ENCODE measurements around the gene MT1G. TPM values are rescaled to one million over a fixed set of nuclear protein-coding genes. Genes with fewer than 3 reads are reported as not detected.
"Not testable (repeated sequence)": the region's sequence is repeated elsewhere in the genome, so short reads cannot be mapped to it uniquely, and the experiment has no call there.

Gene MT1G
- total RNA-seq (2021; ENCODE audit: unreplicated experiment) (2.2 TPM), Bru-seq, nascent RNA (not detected), BruChase-seq, experiment 1, labeled RNA remaining after a 2-hour chase (not detected), BruChase-seq, experiment 2, labeled RNA remaining after a 6-hour chase (not detected)
- not detected for polyA plus RNA-seq (2012; ENCODE audit: insufficient read length)
- long read RNA-seq: 0 reads

DNA sequence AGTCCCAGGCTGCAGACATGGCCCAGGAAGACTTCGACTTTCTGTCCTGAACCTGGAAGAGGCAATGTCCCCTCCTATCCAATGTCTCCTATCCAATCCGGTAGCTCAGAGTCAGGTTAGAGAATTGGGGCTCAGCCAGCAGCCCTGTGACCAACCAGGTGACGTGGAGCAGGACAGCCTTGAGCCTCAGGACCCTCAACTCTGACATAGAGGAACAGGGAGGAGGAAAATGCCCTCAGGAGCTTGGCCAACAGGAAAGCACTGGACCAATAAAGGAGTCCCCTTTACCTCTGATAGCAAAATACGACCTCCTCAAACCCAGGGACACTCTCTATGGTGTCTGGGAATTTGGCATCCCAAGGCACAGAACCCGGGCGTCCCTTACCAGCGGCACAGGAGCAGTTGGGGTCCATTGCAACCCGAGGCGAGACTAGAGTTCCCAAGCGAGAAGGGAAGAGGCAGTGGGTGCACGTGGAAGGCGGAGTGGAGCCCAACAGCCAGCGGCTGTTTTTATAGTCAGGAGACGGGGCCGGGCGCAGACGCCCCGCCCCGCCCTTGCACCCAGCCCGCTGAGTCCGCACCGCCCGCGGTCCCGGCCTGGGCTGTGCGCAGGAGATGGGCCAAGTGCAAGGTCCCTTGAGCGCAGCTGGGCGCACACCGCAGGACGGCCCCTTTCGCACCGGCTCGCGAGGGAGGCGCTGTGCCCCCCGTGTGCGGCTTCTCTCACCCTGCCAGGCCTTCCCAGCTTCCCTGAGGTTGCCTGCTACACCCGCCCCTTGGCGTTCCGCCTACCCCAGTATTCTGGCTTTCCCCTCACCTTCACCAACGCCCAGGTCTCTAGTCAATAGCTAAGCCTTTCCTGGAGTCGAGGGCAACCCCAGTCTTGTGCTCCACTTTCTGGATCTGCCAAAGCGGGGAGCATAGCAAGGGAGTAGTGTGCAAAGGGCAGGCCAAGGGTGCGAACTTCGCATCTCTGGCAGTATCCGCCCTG lies at the start of gene MT1G:
Gene MT1G (minus strand): TSS at position 485 of the 991 bp plus-strand sequence. CDS start 72 bp downstream, at position 413.
- H3K4me3 ChIP-seq (ENCODE audit: low read depth in 2 of 2, low read length in 2 of 2): no peak within 1 kb of the TSS
- CTCF ChIA-PET: no interaction called here
- no peak for TF ChIP-seq SIN3A (IDR thresholded peaks at IDR 0.05; ENCODE audit: borderline replicate concordance, insufficient read depth, low read depth, low read length)
- TF ChIP-seq, protein P1, sequence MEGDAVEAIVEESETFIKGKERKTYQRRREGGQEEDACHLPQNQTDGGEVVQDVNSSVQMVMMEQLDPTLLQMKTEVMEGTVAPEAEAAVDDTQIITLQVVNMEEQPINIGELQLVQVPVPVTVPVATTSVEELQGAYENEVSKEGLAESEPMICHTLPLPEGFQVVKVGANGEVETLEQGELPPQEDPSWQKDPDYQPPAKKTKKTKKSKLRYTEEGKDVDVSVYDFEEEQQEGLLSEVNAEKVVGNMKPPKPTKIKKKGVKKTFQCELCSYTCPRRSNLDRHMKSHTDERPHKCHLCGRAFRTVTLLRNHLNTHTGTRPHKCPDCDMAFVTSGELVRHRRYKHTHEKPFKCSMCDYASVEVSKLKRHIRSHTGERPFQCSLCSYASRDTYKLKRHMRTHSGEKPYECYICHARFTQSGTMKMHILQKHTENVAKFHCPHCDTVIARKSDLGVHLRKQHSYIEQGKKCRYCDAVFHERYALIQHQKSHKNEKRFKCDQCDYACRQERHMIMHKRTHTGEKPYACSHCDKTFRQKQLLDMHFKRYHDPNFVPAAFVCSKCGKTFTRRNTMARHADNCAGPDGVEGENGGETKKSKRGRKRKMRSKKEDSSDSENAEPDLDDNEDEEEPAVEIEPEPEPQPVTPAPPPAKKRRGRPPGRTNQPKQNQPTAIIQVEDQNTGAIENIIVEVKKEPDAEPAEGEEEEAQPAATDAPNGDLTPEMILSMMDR (IDR thresholded peaks at IDR 0.05): no peak
- no peak for TF ChIP-seq TCF7L2 (IDR thresholded peaks at IDR 0.05; ENCODE audit: low read depth, low read length)
- no peak for TF ChIP-seq POLR2AphosphoS5 (IDR thresholded peaks at IDR 0.05; ENCODE audit: low read depth, low read length)
- H3K27me3 ChIP-seq (ENCODE audit: control insufficient read depth, insufficient read depth, low read length): no peaks in the 10 kb centered on the region
- POLR2A ChIA-PET: interaction anchor here (0.6 kb wide), 1 partner anchor 41 kb away, joined by 3 read pairs; no protein-coding TSS in a partner anchor
- intact Hi-C loops (cut with micrococcal nuclease; ENCODE audit: unreplicated experiment) (no loop called here), in situ Hi-C loops (cut with HindIII; ENCODE audit: low pct_unique_long_range_greater_than_20kb, low sequenced_read_pairs) (no loop called here)
- H3K27ac ChIP-seq (ENCODE audit: low read length): no peak within 1 kb of the TSS
- ATAC-seq (no peak), DNase-seq (ENCODE audit: low read depth, low spot score) (no peak)
- BruUV-seq (replicated peaks): no TSS peak
- H3K4me1 ChIP-seq (ENCODE audit: control insufficient read depth, insufficient read depth, low read length): no peaks in the 10 kb centered on the region
- H3K36me3 ChIP-seq (ENCODE audit: control insufficient read depth, insufficient read depth, low read length): no peaks in the 10 kb centered on the region
- H3K9me3 ChIP-seq (ENCODE audit: control insufficient read depth, insufficient read depth, low read depth, low read length): no peaks in the 10 kb centered on the region

DNA sequence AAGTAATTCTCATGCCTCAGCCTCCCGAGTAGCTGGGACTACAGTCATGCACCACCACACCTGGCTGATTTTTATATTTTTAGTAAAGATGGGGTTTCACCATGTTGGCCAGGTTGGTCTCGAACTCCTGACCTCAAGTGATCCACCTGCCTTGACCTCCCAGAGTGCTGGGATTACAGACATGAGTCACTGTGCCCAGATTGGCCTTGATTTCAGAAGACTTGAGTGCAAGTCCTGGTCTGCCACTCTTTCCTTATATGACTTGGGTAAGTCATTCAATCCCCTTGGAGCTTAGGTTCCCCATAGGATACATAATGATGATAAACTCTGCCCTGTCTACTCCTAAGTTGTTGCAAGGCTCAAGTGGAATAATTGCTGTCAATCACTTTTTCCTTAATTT lies 49.7 kb upstream of the MT1G start:
- in situ Hi-C loops (cut with HindIII; ENCODE audit: low pct_unique_long_range_greater_than_20kb, low sequenced_read_pairs); H3K4me3 ChIP-seq (ENCODE audit: low read depth in 2 of 2, low read length in 2 of 2); H3K27me3 ChIP-seq (ENCODE audit: control insufficient read depth, insufficient read depth, low read length); CTCF ChIA-PET; intact Hi-C loops (cut with micrococcal nuclease; ENCODE audit: unreplicated experiment); H3K36me3 ChIP-seq (ENCODE audit: control insufficient read depth, insufficient read depth, low read length); DNase-seq (ENCODE audit: low read depth, low spot score); H3K27ac ChIP-seq (ENCODE audit: low read length); H3K9me3 ChIP-seq (ENCODE audit: control insufficient read depth, insufficient read depth, low read depth, low read length); H3K4me1 ChIP-seq (ENCODE audit: control insufficient read depth, insufficient read depth, low read length); ATAC-seq; POLR2A ChIA-PET; BruUV-seq (replicated peaks): not testable (repeated sequence)

DNA sequence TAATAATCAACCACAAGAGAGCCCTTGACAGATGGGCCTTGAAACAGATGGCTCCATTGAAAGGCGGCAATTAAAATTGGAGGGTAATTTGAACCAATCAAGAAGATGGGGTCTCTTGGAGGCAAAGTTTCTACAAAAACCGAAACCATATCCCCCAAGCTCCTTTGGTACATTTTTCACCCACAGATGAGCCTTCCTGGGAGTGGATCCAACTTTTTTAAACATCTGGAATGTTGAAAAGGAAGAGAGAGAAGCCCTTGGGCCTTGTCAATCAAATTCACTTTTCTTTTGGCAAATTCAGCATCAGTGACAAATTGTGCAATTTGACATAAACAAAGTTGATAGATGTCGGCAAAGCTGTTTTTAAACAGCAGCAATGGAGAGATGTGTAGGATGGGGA lies 48.9 kb upstream of the MT1G start:
- H3K4me1 ChIP-seq (ENCODE audit: control insufficient read depth, insufficient read depth, low read length): 0 out of 2 replicates have a peak, but pooled peaks cover 5% of the 10 kb centered on the region
- no peaks in the 10 kb centered on the region for H3K9me3 ChIP-seq (ENCODE audit: control insufficient read depth, insufficient read depth, low read depth, low read length)
- no peak overlapping the region for H3K4me3 ChIP-seq (ENCODE audit: low read depth in 2 of 2, low read length in 2 of 2)
- intact Hi-C loops (cut with micrococcal nuclease; ENCODE audit: unreplicated experiment): no loop called here
- ATAC-seq: no peak
- ChIA-PET POLR2A (no interaction called here), CTCF (no interaction called here)
- no TSS peak for BruUV-seq (replicated peaks)
- H3K36me3 ChIP-seq (ENCODE audit: control insufficient read depth, insufficient read depth, low read length): no peaks in the 10 kb centered on the region
- H3K27me3 ChIP-seq (ENCODE audit: control insufficient read depth, insufficient read depth, low read length): no peaks in the 10 kb centered on the region
- TF ChIP-seq, protein P1 (IDR thresholded peaks at IDR 0.05): no peak
- TF ChIP-seq, protein P2, sequence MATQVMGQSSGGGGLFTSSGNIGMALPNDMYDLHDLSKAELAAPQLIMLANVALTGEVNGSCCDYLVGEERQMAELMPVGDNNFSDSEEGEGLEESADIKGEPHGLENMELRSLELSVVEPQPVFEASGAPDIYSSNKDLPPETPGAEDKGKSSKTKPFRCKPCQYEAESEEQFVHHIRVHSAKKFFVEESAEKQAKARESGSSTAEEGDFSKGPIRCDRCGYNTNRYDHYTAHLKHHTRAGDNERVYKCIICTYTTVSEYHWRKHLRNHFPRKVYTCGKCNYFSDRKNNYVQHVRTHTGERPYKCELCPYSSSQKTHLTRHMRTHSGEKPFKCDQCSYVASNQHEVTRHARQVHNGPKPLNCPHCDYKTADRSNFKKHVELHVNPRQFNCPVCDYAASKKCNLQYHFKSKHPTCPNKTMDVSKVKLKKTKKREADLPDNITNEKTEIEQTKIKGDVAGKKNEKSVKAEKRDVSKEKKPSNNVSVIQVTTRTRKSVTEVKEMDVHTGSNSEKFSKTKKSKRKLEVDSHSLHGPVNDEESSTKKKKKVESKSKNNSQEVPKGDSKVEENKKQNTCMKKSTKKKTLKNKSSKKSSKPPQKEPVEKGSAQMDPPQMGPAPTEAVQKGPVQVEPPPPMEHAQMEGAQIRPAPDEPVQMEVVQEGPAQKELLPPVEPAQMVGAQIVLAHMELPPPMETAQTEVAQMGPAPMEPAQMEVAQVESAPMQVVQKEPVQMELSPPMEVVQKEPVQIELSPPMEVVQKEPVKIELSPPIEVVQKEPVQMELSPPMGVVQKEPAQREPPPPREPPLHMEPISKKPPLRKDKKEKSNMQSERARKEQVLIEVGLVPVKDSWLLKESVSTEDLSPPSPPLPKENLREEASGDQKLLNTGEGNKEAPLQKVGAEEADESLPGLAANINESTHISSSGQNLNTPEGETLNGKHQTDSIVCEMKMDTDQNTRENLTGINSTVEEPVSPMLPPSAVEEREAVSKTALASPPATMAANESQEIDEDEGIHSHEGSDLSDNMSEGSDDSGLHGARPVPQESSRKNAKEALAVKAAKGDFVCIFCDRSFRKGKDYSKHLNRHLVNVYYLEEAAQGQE (IDR thresholded peaks at IDR 0.05; ENCODE audit: insufficient read depth in 1 of 2, low read depth in 2 of 2, low read length in 1 of 2): no peak
- no peak for TF ChIP-seq TCF7L2 (IDR thresholded peaks at IDR 0.05; ENCODE audit: low read depth, low read length)
- TF ChIP-seq SIN3A (IDR thresholded peaks at IDR 0.05; ENCODE audit: borderline replicate concordance, insufficient read depth, low read depth, low read length): no peak
- TF ChIP-seq POLR2AphosphoS5 (IDR thresholded peaks at IDR 0.05; ENCODE audit: low read depth, low read length): no peak
- in situ Hi-C loops (cut with HindIII; ENCODE audit: low pct_unique_long_range_greater_than_20kb, low sequenced_read_pairs): no loop called here
- no peak overlapping the region for H3K27ac ChIP-seq (ENCODE audit: low read length)
- no peak for DNase-seq (ENCODE audit: low read depth, low spot score)

Measured in Panc1 (cell line).